ENCODE data around the gene MTNR1A.

- TF ChIP-seq, protein P1, sequence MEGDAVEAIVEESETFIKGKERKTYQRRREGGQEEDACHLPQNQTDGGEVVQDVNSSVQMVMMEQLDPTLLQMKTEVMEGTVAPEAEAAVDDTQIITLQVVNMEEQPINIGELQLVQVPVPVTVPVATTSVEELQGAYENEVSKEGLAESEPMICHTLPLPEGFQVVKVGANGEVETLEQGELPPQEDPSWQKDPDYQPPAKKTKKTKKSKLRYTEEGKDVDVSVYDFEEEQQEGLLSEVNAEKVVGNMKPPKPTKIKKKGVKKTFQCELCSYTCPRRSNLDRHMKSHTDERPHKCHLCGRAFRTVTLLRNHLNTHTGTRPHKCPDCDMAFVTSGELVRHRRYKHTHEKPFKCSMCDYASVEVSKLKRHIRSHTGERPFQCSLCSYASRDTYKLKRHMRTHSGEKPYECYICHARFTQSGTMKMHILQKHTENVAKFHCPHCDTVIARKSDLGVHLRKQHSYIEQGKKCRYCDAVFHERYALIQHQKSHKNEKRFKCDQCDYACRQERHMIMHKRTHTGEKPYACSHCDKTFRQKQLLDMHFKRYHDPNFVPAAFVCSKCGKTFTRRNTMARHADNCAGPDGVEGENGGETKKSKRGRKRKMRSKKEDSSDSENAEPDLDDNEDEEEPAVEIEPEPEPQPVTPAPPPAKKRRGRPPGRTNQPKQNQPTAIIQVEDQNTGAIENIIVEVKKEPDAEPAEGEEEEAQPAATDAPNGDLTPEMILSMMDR (IDR thresholded peaks at IDR 0.05; ENCODE audit: borderline replicate concordance, extremely low read depth, low read length, poor library complexity, severe bottlenecking): no peak
- no peak for TF ChIP-seq EZH2 (IDR thresholded peaks at IDR 0.05; ENCODE audit: borderline replicate concordance, low read depth, low read length, severe bottlenecking)
Measured at GRCh38 chr4:186554539-186554913, 841 bp downstream of the MTNR1A start.
